Subcutaneous abdominal adipose tissue (tissue), 5 donors: ENCODE results near the gene KLK14.

Source experiments
- H3K27ac ChIP-seq: one replicate; pipeline ENCODE4 v1.7.0; 2013; ENCODE audit warnings: low read depth, mild to moderate bottlenecking, inconsistent platforms, low read length, moderate library complexity
- H3K27me3 ChIP-seq, 5 donors: one replicate each; pipeline ENCODE4 v1.7.0; 2013; ENCODE audit warnings: low read length in 5 of 5, inconsistent platforms in 1 of 5; ENCODE audit not compliant: control insufficient read depth in 5 of 5, insufficient read depth in 4 of 5
- H3K36me3 ChIP-seq, 5 donors: one replicate each; pipeline ENCODE4 v1.7.0; 2013; ENCODE audit warnings: low read length in 5 of 5; ENCODE audit not compliant: control insufficient read depth in 5 of 5, insufficient read depth in 5 of 5
- H3K4me1 ChIP-seq, 5 donors: one replicate each; pipeline ENCODE4 v1.7.0; 2013; ENCODE audit warnings: low read length in 5 of 5, mild to moderate bottlenecking in 3 of 5, moderate library complexity in 1 of 5; ENCODE audit not compliant: control insufficient read depth in 5 of 5, insufficient read depth in 5 of 5
- H3K4me3 ChIP-seq, 5 donors: one replicate each; pipeline ENCODE4 v1.7.0; 2013; ENCODE audit warnings: low read length in 5 of 5, low read depth in 1 of 5
- H3K9ac ChIP-seq, 5 donors: one replicate each; pipeline ENCODE4 v1.7.0; 2013; ENCODE audit warnings: low read length in 5 of 5, mild to moderate bottlenecking in 4 of 5, moderate library complexity in 3 of 5
- H3K9me3 ChIP-seq, 5 donors: one replicate each; pipeline ENCODE4 v1.7.0; 2013; ENCODE audit warnings: low read length in 5 of 5; ENCODE audit not compliant: control insufficient read depth in 5 of 5
- donor health status: healthy.
- donor health status: healthy.
- donor health status: healthy.
- donor health status: healthy.
- donor health status: healthy.

Gene KLK14

DNA sequence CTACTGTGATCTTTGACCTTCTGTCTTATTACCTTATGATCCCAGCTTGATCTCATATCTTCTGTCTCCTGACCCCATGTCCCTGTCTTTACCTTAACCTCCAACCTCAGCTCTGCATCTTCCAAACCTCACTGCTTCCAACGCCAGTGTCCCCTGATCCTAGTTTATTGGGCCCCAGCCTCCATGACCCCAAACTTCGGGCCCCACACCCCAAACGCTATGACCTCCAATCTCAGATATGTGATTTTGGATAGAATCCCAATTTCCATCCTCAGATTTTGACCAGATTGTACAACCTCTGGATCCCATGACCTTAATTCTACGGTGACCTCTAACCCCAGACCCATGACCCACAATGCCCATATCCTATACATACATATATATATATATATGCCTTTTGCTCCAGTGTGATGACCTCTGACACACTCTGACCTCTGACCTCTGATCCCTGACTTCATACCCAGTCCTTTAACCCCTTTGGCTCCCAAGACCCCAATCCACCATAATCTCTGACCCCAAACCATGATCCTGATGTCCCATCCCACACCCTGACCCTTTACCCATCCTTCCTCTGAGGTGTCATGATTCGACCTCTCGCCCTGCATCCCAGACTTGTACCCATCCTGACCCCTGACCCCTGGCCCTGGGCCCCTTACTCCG lies 51.3 kb downstream of the KLK14 start:
- H3K27me3 ChIP-seq: peaks cover 18 to 41% (median 35%) of the 10 kb centered on the region in 5 donors
- H3K4me1 ChIP-seq: no peaks in the 10 kb centered on the region
- H3K36me3 ChIP-seq: no peaks in the 10 kb centered on the region
- no peak overlapping the region for H3K4me3 ChIP-seq
- H3K9ac ChIP-seq: no peak overlapping the region
- H3K9me3 ChIP-seq: no peaks in the 10 kb centered on the region
- no peak overlapping the region for H3K27ac ChIP-seq

DNA sequence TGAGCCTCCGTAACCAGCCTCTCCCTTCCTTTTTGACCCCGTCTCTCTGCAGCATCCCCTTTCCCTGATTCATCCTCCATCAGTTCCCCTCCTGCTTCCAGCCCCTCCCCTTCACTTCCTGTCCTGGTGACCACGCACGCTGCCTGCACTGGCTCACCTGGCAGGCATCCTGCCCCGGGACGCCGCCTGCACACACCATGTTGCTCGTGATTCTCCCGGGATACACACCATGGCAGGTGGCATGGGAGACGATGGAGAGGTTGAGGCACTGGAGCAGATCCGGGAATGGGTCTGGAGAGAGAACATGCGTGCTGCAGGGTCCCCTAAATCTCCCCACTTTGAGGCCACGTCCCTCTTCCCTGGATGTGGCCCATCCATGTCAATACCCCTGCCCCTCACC lies 52.1 kb downstream of the KLK14 start:
- Histone ChIP-seq H3K9me3 (no peaks in the 10 kb centered on the region), H3K27me3 (peaks cover 18 to 49% (median 42%) of the 10 kb centered on the region in 5 donors), H3K9ac (no peak overlapping the region), H3K4me1 (no peaks in the 10 kb centered on the region), H3K27ac (no peak overlapping the region), H3K4me3 (no peak overlapping the region), H3K36me3 (no peaks in the 10 kb centered on the region)

DNA sequence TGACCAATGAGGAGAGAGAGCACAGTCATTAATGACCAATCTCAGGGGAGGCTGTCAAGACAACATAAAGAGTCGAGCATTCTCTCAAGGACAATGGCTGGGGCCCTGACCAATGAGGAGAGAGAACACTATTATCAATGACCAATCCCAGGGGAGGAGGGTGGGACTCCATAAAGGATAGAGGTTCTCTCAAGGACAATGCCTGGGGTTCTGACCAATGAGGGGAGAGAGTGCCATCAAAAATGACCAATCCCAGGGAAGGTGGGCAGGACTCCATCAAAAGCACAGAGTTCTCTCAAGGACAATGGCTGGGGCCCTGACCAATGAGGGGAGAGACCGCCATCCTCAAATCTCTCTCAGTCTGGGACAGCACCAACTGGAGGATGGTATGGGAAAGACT lies 53.0 kb downstream of the KLK14 start:
- no peak overlapping the region for H3K4me3 ChIP-seq
- H3K36me3 ChIP-seq: no peaks in the 10 kb centered on the region
- H3K9me3 ChIP-seq: no peaks in the 10 kb centered on the region
- no peaks in the 10 kb centered on the region for H3K4me1 ChIP-seq
- no peak overlapping the region for H3K9ac ChIP-seq
- peaks cover 26 to 47% (median 43%) of the 10 kb centered on the region in 5 donors for H3K27me3 ChIP-seq
- H3K27ac ChIP-seq: no peak overlapping the region
